ENCODE results near the gene FBXO31.
"Not testable (repeated sequence)": the region's sequence is repeated elsewhere in the genome, so short reads cannot be mapped to it uniquely, and the experiment has no call there.

The FBXO31 gene

GRCh38 chr16:87410968-87411367, 27.4 kb upstream of the FBXO31 start:
- DNase-seq = no peak

- no peak for DNase-seq
Measured at GRCh38 chr16:87410530-87410929, 27.0 kb upstream of the FBXO31 start.

GRCh38 chr16:87409781-87410180, 26.2 kb upstream of the FBXO31 start:
- no peak for DNase-seq

- no peak for DNase-seq
Measured at GRCh38 chr16:87409153-87409552, 25.6 kb upstream of the FBXO31 start.

GRCh38 chr16:87407511-87408112, 24.0 kb upstream of the FBXO31 start:
- DNase-seq = peak; percentile 4

- no peak for DNase-seq
Measured at GRCh38 chr16:87406495-87407088, 23.0 kb upstream of the FBXO31 start.

GRCh38 chr16:87404764-87405625, 21.4 kb upstream of the FBXO31 start:
- no peak for DNase-seq

GRCh38 chr16:87395181-87395842, 11.7 kb upstream of the FBXO31 start:
- no peak for DNase-seq

GRCh38 chr16:87393680-87394055, 10.1 kb upstream of the FBXO31 start:
- DNase-seq = no peak

GRCh38 chr16:87392821-87393679, 9.5 kb upstream of the FBXO31 start:
- peak; percentile 48 for DNase-seq

GRCh38 chr16:87391950-87392820, 8.6 kb upstream of the FBXO31 start, which contains the start of gene MAP1LC3B:
Gene MAP1LC3B, plus strand, starts transcription at chr16:87392336. Its CDS starts 92 bp downstream, at chr16:87392428.
- DNase-seq = peak; percentile 97

- no peak for DNase-seq
Measured at GRCh38 chr16:87391324-87391949, 7.9 kb upstream of the FBXO31 start.

GRCh38 chr16:87390641-87391323, 7.2 kb upstream of the FBXO31 start:
- DNase-seq = no peak

GRCh38 chr16:87389914-87390313, 6.3 kb upstream of the FBXO31 start:
- DNase-seq = not testable (repeated sequence)

GRCh38 chr16:87389245-87389644, 5.7 kb upstream of the FBXO31 start:
- DNase-seq = no peak

- DNase-seq = no peak
Measured at GRCh38 chr16:87388818-87389134, 5.2 kb upstream of the FBXO31 start.

- peak; percentile 88 for DNase-seq
Measured at GRCh38 chr16:87387942-87388817, 4.6 kb upstream of the FBXO31 start.

- not testable (repeated sequence) for DNase-seq
Measured at GRCh38 chr16:87384875-87385167, 1.2 kb upstream of the FBXO31 start.

- DNase-seq = no peak
Measured at GRCh38 chr16:87384162-87384874, 742 bp upstream of the FBXO31 start.

Data from activated naive CD4-positive, alpha-beta T cell treated with Interleukin-2 at 50 U/mL for 16 hours (primary cell).